GM19468 (cell line): ENCODE data around the gene INPP5E.
"Not testable (repeated sequence)": the region's sequence is repeated elsewhere in the genome, so short reads cannot be mapped to it uniquely, and the experiment has no call there.

ENCODE experiments used
- ATAC-seq: cut with Tn5 transposase; IDR thresholded peaks from one replicate; pipeline ENCODE4 v1.9.1; 2021; ENCODE audit warnings: mild to moderate bottlenecking, moderate library complexity, moderate number of reproducible peaks; ENCODE audit not compliant: unreplicated experiment; ENCODE audit errors: extremely low read depth

INPP5E gene

GRCh38 chr9:136431782-136432350, 7.8 kb downstream of the INPP5E start:
- ATAC-seq, result no peak

- no peak for ATAC-seq
Observed at GRCh38 chr9:136430588-136431234, 8.9 kb downstream of the INPP5E start.

GRCh38 chr9:136429683-136430491, 9.8 kb downstream of the INPP5E start:
- no peak for ATAC-seq

GRCh38 chr9:136429075-136429628, 10.5 kb downstream of the INPP5E start:
- no peak for ATAC-seq

- ATAC-seq, result no peak
Observed at GRCh38 chr9:136426787-136427186, 12.9 kb downstream of the INPP5E start.

- ATAC-seq, result not testable (repeated sequence)
Observed at GRCh38 chr9:136425367-136425766, 14.3 kb downstream of the INPP5E start.

- no peak for ATAC-seq
Observed at GRCh38 chr9:136424750-136425362, 14.8 kb downstream of the INPP5E start.

GRCh38 chr9:136423432-136424146, 16.1 kb downstream of the INPP5E start:
- ATAC-seq, result no peak

GRCh38 chr9:136422876-136423275, 16.8 kb downstream of the INPP5E start:
- no peak for ATAC-seq

- no peak for ATAC-seq
Observed at GRCh38 chr9:136421791-136422190, 17.9 kb downstream of the INPP5E start.

- no peak for ATAC-seq
Observed at GRCh38 chr9:136419092-136419420, 20.6 kb downstream of the INPP5E start.

- ATAC-seq, result no peak
Observed at GRCh38 chr9:136418182-136419091, 21.2 kb downstream of the INPP5E start.

GRCh38 chr9:136416914-136417313, 22.7 kb downstream of the INPP5E start:
- ATAC-seq, result no peak

GRCh38 chr9:136416427-136416826, 23.2 kb downstream of the INPP5E start:
- no peak for ATAC-seq

GRCh38 chr9:136412962-136413361, 26.7 kb downstream of the INPP5E start:
- ATAC-seq, result no peak

GRCh38 chr9:136411378-136411777, 28.3 kb downstream of the INPP5E start:
- ATAC-seq, result no peak

GRCh38 chr9:136410500-136411287, 29.0 kb downstream of the INPP5E start, which contains the start of the genes ENTR1 and PMPCA:
Gene ENTR1 (minus strand): TSS chr9:136410614. CDS start chr9:136410397, 217 bp downstream.
Gene PMPCA (plus strand): TSS chr9:136410658. CDS start chr9:136410669, 11 bp downstream.
- no peak for ATAC-seq
